Activated CD4-positive, alpha-beta T cell treated with anti-CD3 and anti-CD28 coated beads, Interleukin-2, Interleukin-4, amounts not matched to agents 100 ng/mL and 50 ng/mL, durations not matched to agents 16 hours and 8 hours (primary cell): Measurements from ENCODE around the gene BCL6.

ENCODE experiments used
- DNase-seq: peaks from one replicate; pipeline ENCODE4 v3.0.0-alpha.2; 2020; ENCODE audit warnings: low spot score

The BCL6 gene

DNA sequence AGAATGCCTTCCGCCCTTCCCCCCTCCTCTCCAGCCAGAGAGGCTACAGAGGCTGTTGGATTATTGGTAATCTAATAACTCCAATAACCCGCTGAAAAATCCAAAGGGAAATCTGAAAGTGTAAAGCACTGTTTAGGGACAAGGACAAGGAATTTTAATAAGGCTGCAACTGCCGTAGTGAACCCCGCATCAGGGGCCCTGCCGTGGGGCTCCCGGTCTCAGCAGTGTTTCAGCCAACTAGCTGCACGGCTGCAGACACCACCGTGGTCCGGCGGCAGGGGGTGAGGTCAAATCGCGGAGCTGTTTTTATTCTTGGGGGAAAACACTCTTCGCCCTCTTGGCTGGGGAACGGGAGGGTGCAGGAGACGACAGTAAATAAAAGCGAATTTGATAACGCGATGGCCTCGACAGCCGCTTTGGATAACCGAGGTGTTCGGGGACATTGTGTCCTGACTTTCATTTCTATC, 6.1 kb downstream of the BCL6 start:
- peak; percentile 34 for DNase-seq

DNA sequence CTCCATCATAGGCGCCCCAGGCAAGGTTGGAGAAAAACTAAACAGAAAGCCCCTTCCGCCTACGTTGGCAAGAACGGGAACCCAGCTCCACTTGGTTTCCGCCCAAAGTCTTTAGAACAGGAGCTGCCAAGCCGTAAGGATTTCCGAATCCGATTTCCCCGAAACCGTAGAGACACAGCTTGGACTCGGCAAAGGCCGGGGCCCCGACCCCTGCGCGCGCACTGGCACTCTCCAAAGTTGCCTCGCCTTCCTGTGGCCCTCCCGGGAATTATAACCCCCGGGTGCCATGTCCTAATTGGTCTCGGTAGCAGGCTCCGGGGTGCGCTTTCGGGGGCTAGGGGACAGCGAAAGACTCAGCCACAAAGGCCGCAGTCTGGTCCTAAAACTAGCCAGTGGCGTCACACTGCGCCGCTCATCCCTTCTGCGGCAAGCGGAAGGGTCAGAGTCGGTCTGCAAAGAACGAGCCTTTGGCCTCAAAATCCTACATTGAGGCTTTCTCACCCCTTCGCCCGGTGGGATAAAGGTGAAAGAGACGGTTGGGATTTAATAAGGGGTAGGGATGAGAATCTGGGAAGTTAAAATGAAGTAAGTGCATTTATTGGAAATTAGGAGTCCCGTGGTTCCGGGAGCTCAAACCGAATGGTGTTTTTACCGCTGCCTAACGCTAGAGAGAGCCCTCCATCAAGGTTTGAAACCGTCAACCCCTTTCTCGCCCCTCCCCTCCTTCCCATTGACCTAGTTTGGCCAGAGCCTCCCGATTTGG, 6.8 kb downstream of the BCL6 start:
- DNase-seq, result peak; percentile 87

DNA sequence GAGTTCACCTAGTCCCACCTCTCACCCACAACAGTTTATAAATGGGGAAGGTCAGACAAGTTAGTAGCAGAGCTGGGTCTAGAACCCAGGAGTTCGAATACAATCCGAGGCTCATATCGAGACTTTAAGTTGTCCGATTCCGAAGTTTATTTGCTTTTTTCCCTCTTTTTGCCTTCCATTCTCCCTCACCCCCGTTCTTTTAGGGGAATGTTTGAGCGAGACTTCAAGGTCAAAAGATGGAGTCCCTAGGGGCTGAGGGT, 7.3 kb downstream of the BCL6 start:
- no peak for DNase-seq

DNA sequence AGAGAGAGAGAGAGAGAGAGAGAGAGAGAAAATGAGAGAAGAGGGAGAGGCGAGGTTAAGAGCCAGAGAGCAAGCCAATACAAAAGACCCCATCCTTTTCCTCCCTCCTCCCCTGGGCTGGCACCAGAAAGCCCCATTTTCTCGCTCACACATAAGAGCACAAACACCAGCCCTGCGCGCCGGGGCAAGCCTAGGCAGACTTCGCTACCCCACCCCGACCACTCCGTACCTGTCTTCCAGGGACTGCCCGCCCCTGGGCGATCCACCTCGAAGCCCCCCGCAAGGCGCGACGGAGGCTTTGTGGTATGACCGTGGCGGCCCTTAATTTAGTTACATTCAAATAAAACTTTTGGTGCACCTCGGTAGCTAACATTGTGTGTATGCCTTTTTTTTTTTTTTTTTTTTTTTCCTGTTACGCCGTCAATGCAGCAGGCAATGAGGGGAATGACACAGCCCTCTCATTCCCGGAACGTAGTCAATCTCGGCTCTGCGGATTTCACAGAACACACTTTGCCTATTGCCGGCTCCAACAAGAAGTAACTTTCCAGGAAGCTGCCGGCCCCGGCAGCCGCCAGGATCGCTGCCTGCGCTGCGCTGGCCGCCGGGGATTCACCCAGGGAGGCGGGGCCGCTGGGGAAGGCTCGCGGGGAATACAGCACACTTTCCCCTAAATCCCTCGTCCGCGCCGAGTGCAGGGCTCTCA, 7.7 kb downstream of the BCL6 start:
- DNase-seq, result peak; percentile 54

DNA sequence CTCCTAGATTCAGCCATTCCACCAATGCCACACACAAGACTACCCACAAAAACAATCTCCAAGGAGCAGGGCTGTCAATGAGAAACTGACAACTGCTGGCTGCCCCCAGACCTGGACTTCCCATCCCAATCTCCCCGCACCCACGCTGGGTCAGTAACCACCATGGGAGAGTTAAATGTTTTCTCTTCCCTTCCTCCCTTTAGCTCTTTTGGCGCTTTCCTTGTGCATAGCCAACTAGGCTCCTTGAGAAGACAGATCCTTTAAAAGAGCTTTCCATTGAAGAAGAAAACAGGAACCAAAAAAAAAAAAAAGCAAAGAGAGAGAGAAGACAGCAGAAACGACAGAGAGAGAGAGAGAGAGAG, 8.3 kb downstream of the BCL6 start:
- DNase-seq, result no peak

DNA sequence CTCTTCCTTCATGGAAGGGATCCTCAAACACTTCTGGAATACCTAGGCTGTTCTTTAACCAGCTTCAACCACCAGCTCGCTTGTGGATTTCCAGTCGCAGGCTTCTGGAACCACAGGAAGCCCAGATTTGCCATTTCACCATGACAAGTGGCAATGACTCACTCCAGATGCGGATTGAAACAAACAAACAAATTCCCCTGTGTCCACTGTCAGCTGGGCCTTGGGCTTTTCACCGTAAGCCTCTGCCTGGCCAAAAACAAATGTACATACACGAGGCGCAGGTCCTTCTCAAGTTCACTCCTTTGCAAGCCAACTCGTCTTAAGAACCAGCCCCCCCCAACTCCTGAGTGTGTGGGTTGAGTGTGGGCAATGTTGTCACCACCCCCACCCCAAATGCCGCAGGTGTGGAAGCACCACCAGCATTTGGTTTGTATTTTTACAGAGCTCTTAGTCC, 8.8 kb downstream of the BCL6 start:
- peak; percentile 43 for DNase-seq

DNA sequence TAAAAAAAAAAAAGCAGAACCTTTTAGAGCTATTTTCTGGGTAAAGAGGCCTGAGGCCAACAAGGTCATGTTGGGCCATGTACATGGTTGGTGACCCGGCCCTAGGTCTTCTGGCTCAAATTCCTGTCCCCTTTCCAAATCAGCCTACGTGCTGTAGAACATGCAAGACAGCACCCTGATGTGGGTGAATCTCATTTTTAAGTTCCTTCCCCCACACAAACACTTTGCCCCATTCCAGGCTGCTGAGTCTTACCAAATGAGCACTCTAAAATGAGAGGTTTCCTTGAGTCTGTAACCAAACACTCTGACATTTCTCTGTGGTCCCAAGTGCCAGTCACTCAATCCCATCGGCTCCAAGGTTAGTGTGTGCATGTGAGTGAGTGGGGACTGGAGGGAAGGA, 9.4 kb downstream of the BCL6 start:
- DNase-seq, result no peak

DNA sequence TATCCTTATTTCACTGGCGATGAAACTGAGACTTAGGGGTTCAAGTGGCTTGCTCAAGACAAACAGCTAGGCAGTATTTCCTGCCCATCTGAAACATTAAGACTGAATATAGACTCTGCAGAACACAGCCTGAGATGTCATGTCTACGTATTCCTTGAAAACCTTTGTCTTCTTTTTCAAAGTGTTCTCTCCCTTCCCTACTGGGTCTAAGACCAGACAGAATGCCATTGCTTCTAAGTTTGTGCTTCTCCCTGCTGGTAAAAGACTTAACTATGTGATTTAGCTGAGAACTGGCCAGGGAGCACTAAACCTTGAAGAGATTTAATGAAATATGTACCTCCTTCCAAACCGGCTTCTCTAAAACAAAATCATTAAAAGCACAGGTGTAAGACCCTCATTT, 9.9 kb downstream of the BCL6 start:
- DNase-seq, result no peak

DNA sequence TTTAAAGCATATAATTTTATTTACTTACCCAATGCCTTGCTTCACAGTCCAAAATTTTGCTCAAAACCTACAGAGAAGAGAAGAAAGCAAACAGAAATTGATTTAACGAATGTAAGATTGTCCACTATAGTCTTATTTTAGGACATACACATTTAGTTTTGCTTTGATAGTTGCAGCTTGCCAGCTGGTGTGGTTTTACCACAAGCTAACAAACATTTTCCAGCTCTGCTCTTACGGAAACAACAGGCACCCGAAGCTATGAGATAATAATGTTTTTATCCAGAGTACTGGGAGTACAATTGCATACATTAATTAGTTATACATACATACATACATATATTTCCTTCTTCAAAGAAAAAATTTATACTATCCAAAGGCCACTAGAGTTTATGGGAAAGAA, 10.4 kb downstream of the BCL6 start:
- DNase-seq, result no peak

DNA sequence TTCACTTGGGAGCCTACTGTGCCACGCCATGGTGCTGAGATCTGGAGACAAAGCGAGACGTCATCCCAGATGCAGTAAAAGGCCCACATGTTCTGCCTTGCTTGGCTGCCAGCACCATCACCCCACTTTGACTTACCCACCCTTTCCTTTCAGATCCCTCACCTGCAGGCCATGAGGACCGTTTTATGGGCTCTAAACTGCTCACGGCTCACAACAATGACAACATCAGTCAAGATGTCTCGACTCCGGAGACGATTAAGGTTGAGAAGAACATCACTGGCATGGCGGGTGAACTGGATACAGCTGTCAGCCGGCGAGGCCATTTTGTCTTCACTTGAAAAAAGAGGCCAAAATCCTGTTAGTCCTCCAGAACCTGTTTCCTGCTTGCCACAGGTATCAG, 11.9 kb downstream of the BCL6 start:
- no peak for DNase-seq

DNA sequence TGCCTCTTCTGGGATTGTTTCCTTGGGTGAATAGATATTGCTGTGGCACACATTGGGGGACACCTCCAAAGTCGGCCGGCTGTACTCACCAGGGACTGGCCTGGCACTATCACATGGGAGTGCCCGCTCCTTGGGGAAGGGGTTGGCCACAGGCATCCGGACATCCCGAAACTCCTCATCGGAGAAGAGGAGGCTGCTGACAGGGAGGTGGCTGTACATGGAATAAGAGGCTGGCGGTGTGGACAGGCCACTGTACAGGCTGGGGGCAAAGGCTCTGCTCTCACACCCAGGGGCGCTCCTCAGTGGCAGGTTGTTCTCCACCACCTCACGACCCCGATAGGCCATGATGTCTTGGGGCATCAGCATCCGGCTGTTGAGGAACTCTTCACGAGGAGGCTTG, 15.7 kb downstream of the BCL6 start:
- DNase-seq, result no peak

DNA sequence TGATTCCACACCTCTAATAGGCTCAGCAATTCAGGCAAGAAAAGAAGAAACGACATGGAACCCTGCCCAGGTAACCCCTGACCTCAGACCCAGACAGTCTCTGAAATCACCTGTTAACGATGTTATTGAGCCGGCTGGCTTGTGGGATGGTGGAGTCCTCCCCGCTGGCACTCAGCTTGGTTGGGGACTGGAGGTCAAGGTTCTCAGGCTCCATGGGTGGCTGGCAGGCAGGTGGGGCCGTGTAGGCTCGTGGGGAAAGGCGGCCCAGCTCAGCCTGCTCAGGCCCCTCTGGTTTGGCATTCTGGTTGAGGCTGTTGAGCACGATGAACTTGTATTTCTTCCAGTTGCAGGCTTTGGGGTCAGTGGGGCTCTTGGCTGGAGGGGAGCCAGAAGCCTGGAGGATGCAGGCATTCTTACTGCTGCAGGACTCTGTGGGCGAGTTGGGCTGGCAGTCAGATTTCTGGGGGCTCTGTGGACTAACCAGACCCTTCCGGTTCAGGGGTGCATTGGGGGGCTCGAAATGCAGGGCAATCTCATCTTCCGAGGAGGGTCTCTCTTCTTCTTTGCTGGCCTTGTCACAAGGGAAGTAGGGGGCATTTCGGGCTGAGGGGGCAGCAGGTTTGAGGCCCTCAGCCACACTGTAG, 16.2 kb downstream of the BCL6 start:
- DNase-seq, result no peak

DNA sequence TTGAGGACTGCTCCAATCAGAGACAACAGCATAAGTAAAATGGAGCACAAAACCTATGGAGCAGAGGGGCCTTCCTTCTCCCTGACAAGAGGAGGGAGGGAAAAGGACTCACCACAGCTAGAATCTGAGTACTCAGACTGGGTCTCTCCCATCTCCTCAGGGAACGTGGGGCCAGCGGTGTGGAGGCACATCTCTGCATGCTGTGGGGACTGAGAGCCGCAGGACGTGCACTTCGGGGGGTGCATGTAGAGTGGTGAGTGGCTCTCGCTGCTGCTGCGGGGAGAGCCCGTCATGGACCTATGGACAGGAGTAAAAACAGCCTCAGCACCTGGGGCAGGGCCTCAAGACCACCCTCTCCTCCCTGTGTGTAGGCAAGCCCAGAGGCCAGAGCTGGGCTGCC, 17.0 kb downstream of the BCL6 start:
- DNase-seq, result no peak

DNA sequence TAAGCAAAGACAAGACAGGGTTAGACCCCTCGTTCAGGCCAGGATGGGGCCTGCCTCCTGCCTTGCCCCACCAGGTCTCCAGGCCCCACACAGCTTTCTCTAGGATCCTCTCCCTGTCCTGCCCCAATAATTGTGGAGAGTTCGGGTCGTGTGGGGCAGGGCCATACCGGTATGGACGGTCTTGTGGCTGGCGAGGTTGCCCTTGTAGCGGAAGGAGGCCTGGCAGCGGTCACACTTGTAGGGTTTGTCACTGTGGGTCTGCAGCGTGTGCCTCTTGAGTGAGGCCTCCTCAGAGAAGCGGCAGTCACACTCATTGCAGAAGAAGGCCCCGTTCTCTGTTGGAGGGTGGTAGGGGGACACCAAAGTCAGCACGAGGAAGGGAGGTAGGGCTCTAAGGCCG, 18.7 kb downstream of the BCL6 start:
- no peak for DNase-seq

DNA sequence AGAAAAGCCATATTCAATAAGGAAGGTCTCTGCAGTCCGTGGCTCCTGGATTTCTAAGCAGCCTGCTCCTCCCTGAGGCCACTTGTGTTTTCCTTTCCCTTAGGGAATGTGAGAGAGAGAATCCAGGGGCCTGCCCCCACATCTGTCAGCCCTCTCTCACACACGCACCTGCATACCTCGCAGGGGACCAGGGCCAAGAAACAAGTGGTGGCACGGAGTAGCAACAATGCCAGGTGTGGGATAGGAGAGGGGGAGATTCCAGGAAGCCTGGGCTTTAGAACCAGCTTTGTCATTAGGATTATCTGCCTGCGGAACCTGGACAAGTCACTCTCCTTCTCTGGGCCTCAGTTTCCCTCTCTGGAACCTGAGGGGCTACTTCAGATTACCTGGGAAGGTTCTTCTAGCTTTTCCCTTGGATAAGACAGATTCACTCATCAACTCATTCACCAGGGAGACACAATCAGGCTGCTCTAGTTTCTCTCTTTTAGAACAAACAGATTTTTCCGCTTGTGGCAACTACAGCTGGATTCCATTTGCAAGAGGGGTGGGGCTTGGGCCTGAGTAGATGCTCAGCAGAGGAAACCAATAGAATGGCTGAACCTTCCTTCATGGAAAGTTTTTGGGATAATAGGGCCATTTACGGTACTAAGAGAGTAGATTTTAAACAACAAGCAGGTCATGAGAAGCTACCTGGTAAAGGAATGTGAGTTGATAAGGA, 19.5 kb downstream of the BCL6 start:
- DNase-seq, result no peak

DNA sequence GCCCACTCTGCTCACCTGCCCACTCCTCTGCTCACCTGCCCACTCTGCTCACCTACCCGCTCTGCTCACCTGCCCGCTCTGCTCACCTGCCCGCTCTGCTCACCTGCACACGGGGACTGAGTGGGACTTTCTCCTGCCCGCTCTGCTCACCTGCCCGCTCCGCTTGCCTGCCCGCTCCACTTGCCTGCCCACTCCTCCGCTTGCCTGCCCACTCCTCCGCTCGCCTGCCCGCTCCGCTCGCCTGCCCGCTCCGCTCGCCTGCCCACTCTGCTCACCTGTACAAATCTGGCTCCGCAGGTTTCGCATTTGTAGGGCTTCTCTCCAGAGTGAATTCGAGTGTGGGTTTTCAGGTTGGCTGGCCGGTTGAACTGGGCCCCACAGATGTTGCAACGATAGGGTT, 20.0 kb downstream of the BCL6 start:
- no peak for DNase-seq

DNA sequence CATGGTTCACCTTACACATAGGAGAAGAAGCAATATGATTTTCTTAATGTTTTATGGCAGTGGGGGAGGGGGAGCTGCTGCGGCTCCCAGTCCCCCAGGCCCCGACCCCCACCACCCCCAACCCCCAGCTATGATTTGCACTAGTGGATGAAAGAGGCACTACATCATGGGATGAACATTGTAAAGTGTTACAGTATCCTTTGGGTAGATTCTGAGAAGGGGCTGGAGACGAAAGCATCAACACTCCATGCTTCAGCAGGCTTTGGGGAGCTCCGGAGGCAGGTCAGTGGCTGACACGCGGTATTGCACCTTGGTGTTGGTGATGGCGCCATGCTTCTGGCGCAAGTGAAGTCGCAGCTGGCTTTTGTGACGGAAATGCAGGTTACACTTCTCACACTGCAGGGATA, 23.1 kb downstream of the BCL6 start:
- no peak for DNase-seq

DNA sequence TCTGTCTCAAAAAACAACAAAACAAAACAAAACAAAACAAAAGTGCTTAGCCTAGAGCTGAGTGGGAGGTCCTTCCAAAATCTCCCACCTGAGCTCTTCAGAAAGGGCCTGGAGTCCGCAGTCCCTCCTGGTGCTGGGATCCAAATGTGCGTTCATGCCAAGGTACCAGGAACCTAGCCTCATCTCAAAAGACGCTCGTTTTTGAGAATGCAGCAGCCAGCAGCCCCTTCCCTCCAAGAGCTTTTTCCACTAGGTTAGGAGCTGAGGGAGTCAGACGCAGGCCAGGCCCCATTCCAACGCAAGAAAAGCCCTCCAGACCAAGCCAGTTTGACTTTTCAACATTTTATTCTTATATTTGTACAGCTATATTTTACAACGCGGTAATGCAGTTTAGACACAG, 24.2 kb downstream of the BCL6 start:
- DNase-seq, result no peak

DNA sequence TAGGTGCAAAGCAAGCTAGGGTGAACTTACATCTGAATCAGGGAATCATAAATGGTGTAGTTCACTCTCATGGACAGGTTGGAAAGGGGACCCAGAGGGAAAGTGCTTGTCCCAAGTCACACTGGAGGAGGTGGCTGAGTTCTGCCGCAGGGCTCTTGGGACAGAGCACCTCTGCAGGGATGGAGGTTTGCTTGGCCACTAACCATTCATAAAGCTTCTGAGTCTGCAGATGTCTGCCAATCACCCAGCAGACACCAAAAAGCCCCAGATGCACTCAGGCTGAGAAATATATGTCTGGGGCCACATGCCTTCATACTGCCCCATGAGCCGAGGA, 25.0 kb downstream of the BCL6 start:
- no peak for DNase-seq

DNA sequence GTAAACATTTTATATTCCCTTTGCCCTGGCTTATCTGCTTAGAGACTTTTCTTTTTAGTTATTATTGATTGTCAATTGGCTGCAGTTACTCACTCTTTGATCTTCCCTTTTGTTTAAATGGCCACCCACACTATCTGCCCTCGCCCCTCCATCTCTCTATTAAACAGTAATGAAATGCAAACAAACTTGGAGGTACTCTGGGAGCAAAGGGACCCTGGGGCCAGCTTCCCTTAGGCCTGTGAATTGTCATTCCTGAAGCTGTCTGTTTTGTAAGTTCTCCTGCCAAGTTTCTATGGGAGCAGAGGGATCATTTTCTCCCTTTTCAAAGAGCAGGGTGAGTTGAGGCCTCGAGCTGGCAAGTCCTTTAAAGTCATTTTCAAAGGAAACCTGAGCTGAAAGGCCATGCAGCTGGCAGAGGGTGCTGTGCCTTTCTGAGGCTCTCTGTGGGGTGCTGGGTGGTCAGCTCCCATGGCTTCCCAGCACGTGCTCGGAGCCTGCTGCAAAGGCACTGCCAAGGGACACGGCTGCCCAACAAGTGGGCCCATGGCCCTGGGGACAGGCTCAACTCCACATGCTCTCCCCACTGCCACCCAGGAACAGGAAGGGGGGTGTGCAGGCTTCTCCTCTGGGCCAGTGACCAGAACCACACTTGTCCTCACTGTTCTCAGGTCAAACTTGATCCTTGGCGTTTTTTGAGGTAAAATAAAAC, 25.5 kb downstream of the BCL6 start:
- no peak for DNase-seq

DNA sequence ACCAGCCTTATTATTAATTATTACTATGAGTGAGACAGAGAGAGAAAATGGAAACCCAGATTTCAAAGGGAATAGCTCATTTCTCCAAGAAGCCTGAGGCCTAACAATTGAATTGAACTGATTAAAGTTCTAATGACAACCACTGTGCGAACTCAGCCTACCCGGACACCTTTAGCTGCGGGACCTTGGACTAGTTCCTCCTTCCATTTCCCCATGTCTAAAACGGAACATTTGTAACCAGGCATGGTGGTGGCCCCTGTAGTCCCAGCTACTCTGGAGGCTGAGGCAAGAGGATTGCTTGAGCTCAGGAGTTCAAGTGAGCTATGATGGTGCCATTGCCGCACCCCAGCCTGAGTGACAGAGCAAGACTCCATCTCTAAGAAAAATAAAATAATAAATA, 26.5 kb downstream of the BCL6 start:
- no peak for DNase-seq

DNA sequence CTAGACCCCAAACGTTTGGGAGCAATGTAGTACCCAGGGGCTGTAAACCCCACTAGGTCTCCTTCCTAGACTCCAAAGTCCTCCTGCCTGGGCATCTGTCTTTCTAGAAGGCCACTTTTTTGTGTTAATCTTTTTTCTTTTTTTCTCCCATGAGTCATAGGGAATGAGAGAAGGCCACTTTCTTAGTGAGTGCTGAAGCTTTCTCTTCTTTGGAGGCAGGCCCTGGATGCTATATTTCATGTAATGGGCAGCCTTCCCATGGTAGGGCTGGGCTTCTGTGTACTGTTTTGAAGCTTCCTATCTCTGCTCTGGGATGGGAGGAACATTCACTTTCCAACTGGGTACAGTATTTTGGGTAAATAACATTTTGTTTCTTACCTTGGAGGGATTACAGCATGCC, 27.7 kb downstream of the BCL6 start:
- DNase-seq, result no peak
